GM21390 (cell line): Measurements from ENCODE around the gene PIEZO1.

Source experiments
- ATAC-seq: cut with Tn5 transposase; IDR thresholded peaks from one replicate; pipeline ENCODE4 v1.9.1; 2021; ENCODE audit not compliant: unreplicated experiment

Gene PIEZO1

GRCh38 chr16:88691924-88692560 is 93.0 kb downstream of the PIEZO1 start:
- ATAC-seq: no peak

GRCh38 chr16:88691129-88691813 is 93.7 kb downstream of the PIEZO1 start:
- no peak for ATAC-seq

GRCh38 chr16:88690341-88691128 is 94.5 kb downstream of the PIEZO1 start:
- ATAC-seq: no peak

- ATAC-seq: no peak
These were observed 96.8 kb downstream of the PIEZO1 start for GRCh38 chr16:88688013-88688778.

- ATAC-seq: no peak
These were observed 97.4 kb downstream of the PIEZO1 start for GRCh38 chr16:88687676-88688012.

- ATAC-seq: no peak
These were observed 97.8 kb downstream of the PIEZO1 start for GRCh38 chr16:88687254-88687576.

GRCh38 chr16:88686439-88687253 is 98.4 kb downstream of the PIEZO1 start, which contains the start of gene SNAI3:
Gene SNAI3 (minus strand): TSS chr16:88686507. CDS start chr16:88686406, 101 bp downstream.
- peak; percentile 68 for ATAC-seq

GRCh38 chr16:88686062-88686438 is 99.0 kb downstream of the PIEZO1 start:
- peak; percentile 8 for ATAC-seq

GRCh38 chr16:88685156-88686061 is 99.6 kb downstream of the PIEZO1 start:
- ATAC-seq: no peak

- no peak for ATAC-seq
These were observed 100.4 kb downstream of the PIEZO1 start for GRCh38 chr16:88684569-88685155.

GRCh38 chr16:88681709-88682451 is 103.1 kb downstream of the PIEZO1 start:
- ATAC-seq: peak; percentile 75

- no peak for ATAC-seq
These were observed 103.8 kb downstream of the PIEZO1 start for GRCh38 chr16:88681084-88681680.

GRCh38 chr16:88680554-88681083 is 104.4 kb downstream of the PIEZO1 start:
- no peak for ATAC-seq

GRCh38 chr16:88678224-88678979 is 106.6 kb downstream of the PIEZO1 start:
- no peak for ATAC-seq

- no peak for ATAC-seq
These were observed 107.3 kb downstream of the PIEZO1 start for GRCh38 chr16:88677721-88678120.

- ATAC-seq: no peak
These were observed 108.3 kb downstream of the PIEZO1 start for GRCh38 chr16:88676502-88677242.
